ENCODE data around the gene RPRD1B.

Gene RPRD1B

GRCh38 chr20:38127920-38128528 is 94.5 kb downstream of the RPRD1B start:
- TF ChIP-seq CTCF (IDR thresholded peaks at IDR 0.05) = no peak

GRCh38 chr20:38128691-38129090 is 95.1 kb downstream of the RPRD1B start:
- no peak for TF ChIP-seq CTCF (IDR thresholded peaks at IDR 0.05)

- no peak for TF ChIP-seq CTCF (IDR thresholded peaks at IDR 0.05)
Measured at GRCh38 chr20:38129248-38129865, 95.8 kb downstream of the RPRD1B start.

GRCh38 chr20:38129893-38130609 is 96.5 kb downstream of the RPRD1B start:
- no peak for TF ChIP-seq CTCF (IDR thresholded peaks at IDR 0.05)

GRCh38 chr20:38130687-38131587 is 97.4 kb downstream of the RPRD1B start:
- no peak for TF ChIP-seq CTCF (IDR thresholded peaks at IDR 0.05)

GRCh38 chr20:38131588-38132121 is 98.1 kb downstream of the RPRD1B start:
- TF ChIP-seq CTCF (IDR thresholded peaks at IDR 0.05) = no peak

Data from LNCAP (cell line).